IPS-11a (cell line): ENCODE data around the gene WARS2.
"Not testable (repeated sequence)": the region's sequence is repeated elsewhere in the genome, so short reads cannot be mapped to it uniquely, and the experiment has no call there.

Source experiments
- H3K4me3 ChIP-seq: one replicate; pipeline ENCODE4 v1.5.1; 2013; ENCODE audit warnings: low read depth, low read length, control low read depth

The WARS2 gene

DNA sequence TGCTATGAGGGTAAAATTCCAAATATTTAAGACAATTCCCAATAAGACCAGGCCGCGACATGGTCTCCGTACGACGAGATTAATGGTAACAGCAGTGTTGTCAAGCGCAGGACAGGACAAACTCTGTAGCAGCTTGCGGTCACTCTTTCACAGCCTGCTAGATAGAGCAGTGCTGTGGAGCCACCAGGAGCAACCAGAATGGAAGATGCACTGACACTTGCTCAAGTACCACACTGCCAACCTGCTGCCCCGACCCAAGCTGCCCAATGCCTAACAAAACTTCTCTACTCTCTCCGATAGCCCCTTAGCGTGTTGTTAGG, 636 bp downstream of the WARS2 start:
- peak overlapping the region; percentile 80 for H3K4me3 ChIP-seq

DNA sequence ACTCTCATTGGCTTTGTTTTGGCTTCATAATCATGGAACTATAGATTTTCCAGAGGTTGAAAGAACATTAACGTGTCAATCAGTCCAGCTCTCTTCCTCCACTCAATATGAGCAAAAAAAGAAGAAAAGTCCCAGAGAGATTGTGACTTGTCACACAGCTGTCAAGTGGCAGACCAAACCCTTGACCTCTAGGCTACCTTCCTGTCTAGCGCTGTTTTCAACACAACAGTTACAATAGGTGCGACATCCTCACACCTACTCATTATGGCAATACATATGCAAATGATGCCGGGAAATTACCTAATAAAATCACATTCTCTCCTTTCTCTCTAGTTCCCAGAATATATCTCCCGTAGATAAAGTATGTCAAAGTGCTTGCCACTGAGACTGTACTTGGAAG, 1.1 kb downstream of the WARS2 start:
- H3K4me3 ChIP-seq, result peak overlapping the region; percentile 80

DNA sequence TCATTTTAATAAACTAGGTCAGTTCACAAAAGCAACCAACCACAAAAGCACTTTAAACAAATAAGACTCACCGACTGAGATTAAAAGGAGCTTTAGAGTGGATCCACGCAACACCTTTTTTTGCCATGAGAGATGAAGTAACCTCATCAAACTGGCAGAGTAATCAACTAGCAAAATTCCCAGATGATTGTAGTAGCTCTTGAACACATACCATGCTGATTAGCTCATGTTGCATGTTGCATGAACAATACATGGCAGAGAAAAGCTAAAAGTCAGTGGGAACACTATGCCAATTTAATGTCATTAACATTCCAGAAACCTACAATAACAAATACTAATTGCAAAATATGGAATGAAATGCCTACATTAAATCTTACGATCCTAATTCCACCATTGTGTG, 4.1 kb downstream of the WARS2 start:
- H3K4me3 ChIP-seq, result no peak overlapping the region

DNA sequence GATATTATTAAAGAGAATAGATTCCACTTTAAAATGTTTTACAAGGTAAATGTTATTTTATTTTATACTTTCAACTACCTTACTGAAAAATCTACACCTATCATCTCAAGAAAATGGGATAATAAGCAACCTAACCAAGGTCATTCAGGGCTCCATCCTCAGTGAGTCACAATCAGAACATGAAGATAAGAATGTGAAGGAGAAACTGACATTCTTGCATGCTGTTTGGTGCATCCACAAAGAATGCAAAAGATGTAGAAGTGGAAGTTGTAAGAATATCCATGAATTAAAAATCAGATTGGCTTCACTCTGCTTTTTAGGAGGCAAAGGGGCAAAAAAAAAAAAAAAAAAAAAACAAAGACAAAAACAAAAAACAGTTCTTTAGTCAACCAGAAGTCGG, 6.5 kb downstream of the WARS2 start:
- no peak overlapping the region for H3K4me3 ChIP-seq

DNA sequence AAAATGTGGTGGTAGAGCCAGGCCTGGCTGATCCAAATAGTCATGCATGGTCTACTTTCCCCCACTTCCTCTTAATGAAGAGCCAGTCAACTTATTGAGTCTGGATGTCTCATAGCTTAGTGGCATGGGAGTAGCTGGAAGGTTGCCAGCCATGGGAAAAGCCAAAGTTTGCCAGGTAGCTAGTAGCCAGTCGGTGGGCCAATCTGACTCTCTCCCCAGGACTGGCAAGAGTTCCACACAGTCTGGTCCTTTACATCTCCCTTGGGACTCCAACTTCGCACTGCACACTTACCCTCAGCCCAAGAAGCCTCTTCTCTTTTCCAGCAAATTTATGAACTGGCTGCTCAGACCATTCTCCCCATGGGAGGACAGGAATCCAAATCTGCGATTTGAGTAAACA, 8.3 kb downstream of the WARS2 start:
- no peak overlapping the region for H3K4me3 ChIP-seq

DNA sequence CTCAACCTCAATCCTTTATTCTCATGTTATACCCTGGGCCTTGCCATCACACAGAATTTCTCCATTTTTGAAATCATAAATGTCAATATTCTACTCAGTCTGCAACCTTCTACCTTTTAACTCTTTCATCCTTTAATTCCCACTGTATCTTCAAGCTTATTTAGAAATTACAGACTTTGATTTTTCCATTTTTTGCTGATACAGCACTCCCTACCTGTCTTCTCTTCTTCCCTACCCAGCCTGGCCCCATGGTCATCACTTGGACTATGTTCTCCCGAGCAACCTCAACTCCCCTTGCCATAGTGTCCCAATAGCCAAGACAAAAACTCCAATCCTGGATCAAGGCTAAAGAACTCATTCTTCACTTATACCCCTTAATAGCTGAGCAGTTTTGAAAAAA, 14.6 kb downstream of the WARS2 start:
- H3K4me3 ChIP-seq, result no peak overlapping the region

DNA sequence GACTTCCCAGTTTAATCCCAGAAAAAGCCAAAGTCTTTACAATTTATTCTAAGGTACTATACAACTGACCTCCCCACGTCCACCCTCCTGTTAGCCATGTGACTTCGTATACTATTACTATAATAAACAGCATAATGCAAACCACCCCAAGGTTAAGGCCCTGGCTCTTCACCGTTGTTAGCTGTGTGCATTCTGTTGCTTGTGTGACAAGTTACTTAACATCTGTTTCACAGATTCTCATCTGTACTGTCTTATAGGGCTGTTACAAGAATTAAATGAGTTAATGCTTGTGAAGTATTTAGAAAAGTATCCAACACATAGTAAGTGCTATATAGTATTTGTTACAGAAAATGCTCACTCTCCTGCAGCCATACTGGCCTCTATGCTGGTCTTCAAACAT, 15.7 kb downstream of the WARS2 start:
- no peak overlapping the region for H3K4me3 ChIP-seq

DNA sequence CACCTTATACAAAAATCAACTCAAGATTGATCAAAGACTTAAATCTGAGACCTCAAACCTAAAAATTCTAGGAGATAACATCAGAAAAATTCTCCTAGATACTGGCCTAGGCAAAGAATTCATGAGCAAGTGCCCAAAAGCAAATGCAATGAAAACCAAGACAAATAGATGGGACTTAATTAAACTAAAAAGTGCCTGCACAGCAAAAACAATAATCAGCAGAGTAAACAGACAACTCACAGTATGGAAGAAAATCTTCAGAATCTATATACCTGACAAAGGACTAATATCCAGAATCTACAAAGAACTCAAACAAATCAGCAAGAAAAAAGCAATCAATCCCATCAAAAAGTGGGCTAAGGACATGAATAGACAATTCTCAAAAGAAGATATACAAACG, 18.6 kb downstream of the WARS2 start:
- not testable (repeated sequence) for H3K4me3 ChIP-seq

DNA sequence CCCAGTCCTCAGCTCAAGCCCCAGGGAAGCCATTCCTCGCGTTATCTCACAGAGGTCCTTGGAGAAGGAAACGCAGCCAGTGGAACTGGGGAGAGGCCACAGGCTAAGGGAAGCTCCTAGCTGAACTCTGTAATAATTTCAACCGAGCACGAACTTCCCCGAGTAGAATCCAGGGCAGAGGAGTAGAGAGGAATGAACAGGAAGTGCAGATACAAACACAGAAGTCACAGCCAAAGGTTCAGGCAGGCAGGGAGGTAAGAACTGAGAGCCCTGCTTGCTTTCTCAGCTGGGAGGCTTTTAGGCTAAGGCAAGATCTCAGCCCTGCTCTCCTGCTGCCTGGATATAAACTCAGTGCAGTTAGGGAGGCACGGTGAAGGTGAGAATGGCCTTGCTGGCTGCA, 23.7 kb downstream of the WARS2 start:
- H3K4me3 ChIP-seq, result no peak overlapping the region

DNA sequence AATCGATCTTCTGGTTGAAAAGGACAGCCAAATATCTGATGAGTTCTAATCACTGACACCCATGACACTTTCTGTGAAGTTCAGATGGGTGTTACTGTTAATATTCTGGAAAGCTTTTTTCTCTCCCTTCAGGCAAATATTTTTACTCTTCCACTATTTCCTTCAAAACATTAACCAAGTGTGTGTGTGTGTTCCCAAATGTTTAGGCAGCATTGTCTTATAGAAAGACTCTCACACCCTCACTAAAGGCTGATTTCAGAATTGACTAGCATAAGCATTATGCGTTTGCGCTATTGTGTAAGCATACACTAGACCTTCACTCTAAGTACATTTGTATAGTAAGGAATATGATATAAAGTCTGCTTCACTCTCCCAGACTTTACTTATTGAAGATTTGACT, 24.7 kb downstream of the WARS2 start:
- H3K4me3 ChIP-seq, result no peak overlapping the region

DNA sequence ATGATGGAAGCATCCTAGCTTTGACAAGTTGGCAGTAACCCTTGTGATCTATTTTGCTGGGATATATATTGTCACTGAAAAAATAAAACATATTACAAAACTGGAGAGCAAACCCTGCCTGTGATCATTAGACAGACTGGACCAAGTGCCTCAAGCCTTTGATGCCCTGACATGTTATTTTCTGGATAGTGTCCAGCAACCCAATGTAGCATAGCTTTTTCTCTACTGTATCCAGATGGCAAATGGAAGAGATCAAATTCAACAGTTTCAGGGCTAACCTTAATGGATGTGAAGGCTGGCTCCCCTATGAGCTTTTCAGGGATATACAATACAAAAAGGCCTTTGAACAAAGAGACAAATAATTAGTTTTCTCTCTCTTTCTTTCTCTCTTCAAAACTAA, 25.1 kb downstream of the WARS2 start:
- H3K4me3 ChIP-seq, result no peak overlapping the region

DNA sequence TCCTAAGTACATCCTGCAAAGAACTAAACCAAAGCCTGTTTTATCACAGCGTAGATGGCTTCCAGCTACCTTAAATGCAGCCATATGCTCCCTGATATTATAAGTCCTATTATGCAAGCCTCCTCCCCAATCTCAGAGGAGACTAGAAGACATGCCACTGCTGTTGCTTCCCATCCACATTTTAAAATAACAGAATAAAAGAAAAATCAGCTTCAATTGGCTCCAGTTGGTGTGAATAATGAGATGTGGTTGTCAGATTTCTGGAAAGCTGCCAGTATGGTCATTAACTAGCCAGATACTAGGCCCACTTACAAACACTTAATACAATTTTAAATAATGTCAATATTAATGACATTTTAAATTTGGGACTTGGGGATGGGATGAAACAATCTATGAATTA, 25.7 kb downstream of the WARS2 start:
- H3K4me3 ChIP-seq, result no peak overlapping the region

DNA sequence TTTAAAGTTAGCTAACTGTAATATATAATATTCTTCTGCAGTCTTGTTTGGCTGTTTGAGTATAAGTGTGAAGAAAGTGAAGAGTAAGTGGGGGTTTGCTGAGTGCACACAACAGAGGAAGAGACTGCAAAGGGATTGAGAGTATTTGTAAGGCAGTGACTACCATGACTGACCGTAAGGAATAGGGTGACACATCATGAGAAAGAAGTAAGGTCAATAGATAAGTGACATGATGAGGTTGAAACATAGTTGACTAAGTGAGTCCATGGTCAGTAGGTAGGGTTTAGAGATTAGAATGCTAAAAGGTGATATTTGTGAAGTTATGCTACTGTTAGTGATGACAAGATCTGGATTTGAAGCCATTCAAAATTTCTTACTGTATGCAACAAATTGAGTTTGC, 27.7 kb downstream of the WARS2 start:
- H3K4me3 ChIP-seq, result no peak overlapping the region

DNA sequence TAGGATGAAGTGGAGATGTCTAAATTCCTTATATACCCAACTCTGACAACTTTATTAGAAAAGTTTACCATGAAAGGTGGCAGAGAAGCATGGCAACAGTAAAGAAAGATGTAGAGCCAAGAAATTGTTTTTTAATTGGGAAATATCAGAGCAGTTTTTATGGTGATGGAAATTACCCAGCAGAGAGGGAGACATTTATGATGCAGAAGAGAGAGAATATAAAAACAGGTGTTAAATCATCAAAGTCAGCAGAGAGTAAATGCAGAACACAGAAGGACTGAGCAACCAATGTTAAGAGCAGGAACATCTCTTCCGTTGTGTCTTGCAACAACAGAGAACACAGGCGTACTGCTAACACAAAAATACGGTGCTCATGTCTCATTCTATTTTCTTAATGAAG, 28.2 kb downstream of the WARS2 start:
- no peak overlapping the region for H3K4me3 ChIP-seq

DNA sequence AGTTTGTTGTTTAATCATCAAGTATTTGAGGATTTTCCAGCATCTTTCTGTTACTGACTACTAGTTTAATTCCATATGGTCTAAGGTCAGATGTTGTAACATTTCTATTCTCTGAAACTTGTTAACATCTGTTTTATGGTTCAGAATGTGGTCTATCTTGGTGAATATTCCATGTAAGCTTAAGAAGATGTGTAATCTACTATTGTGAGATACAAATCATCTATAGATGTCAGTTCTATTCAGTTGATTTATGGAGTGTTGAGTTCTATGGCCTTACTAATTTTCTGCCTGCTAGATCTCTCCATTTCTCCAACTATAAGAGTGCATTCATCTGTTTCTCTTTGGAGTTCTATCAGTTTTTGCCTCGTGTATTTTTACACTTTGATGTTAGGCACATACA, 31.5 kb downstream of the WARS2 start:
- H3K4me3 ChIP-seq, result no peak overlapping the region

DNA sequence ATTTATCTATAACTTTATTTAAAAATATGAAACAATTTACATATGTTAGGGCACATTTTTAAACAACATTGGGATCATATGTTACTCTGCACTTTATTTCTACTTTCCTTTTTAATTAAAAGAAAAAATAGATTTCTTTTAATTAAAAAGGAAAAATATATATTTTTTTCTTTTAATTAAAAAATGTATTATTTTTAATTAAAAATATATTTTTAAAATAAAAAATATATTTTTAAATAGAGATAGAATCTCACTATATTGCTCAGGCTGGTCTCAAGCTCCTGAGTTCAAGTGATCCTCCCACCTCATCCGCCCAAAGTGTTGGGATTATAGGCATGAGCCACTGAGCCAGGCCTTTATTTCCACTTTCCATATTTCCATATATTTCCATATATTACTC, 36.7 kb downstream of the WARS2 start:
- H3K4me3 ChIP-seq, result no peak overlapping the region

DNA sequence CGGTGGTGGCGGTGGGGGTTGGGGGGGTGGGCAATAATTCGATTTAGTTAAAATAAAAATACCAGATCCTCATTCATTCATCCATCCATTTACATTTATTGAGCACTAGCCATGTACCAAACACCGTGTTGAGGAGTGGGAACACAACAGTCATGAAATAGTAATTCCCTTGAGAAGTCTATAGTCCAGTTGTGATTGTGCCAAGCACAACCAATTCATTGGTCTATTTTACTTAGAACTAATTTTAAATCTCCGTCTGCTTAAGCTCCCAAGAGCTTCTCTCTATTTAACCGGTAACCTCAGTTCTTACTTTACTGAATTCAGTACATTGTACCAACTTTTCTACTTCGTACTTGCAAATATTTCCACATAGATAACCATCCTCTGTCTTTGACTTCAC, 38.4 kb downstream of the WARS2 start:
- no peak overlapping the region for H3K4me3 ChIP-seq

DNA sequence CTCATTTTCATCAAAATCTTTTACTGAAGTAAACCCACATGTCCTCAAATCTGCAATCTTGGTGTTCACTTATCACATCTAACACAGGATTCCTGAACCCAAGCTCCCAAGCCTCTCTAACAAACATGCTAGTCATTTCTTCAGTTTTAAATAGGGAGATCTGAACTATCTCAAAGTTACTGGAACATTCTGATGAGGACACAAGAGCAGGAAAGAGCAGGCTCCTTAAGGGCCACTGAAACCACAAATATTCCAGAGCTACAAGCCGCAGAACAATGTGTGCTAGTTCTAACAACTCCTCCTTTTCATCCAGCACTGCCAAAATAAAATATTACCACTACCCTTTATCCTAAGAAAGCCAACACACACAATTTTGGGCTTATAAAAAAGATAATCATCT, 38.9 kb downstream of the WARS2 start:
- no peak overlapping the region for H3K4me3 ChIP-seq

DNA sequence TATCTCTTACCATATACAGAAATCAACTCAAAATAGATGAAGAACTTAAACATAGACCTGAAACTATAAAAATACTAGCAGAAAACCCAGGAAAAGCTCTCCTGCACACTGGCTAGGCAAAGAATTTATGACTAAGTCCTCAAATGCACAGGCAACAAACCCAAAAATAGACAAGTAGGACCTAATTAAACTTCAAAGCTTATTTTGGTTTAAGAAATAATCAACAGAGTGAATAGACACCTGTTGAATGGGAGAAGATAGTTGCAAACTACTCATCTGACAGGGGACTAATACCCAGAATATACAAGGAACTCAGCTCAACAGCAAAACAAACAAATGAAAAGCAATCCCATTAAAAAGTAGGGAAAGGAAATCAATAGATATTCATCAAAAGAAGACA, 40.7 kb downstream of the WARS2 start:
- no peak overlapping the region for H3K4me3 ChIP-seq

DNA sequence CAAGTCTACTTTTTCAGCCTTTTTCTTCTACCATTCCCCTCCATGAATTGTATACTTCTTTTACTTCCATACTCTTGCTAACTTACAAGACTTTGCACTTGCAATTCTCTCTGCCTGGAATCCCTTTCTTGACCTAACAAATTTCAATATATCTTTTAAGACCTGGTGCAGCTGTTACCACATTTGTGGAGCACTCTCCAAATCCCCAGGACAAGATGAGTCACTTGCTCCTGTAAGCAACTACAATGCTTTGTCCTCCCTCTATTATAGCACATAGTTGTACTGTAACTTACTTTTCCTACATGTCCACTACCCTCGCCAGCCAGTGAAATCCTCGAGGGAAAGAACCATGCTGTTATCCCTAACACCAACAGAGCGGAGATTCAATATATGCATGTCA, 43.1 kb downstream of the WARS2 start:
- no peak overlapping the region for H3K4me3 ChIP-seq

DNA sequence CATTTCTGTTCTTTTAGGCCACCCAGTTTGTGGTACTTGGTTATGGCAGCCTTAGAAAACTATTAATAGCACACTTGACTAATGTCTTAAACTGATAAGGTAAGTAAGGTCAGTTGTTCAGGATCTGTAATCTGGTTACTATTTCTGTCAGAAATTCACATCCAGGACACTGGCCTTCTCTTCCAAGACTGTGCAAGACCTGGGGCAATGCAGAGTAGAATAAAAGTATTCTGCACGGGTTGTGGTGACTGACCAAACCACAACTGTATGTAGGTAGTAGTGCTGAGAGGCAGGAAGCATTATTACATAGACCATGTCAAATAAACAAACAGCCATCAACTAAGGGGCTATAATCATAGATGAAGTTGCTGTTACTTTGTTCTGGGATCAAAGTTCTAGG, 46.7 kb downstream of the WARS2 start:
- H3K4me3 ChIP-seq, result no peak overlapping the region

DNA sequence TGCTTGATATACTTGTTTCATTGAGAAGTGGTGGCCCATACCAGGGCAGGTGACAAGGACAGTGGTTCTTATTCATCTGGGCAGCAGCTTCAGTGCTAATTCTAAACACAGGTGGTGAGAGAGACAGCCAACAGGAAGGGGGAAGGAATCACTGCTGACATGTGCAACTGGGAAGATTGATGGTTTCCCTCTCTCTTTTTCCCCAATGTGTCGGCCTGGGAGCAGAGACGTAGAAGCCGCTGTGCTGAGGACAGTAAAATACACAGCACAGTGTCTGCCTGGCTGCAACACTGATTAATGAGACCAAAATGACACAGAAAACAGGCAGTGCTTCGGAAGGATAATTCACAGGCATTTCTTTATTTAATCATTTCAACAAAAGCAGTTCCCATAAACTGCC, 48.8 kb downstream of the WARS2 start:
- H3K4me3 ChIP-seq, result no peak overlapping the region

DNA sequence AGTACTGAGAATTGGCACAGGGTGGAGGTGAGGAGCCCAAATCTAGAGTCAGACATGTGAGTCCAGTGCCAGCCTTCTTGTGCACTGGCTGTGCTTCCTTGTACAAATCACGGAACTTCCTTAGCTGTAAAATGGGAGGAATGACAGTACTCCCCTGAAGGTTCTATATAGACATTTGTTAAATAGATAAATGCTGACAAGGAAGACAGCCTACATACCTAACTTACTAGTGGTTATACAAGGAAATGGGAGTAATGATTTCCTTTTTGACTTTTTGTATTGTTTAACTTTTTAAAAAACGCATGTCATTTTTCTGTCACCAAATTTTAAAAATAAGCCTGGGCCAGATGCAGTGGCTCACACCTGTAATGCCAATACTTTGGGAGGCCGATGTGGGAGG, 50.2 kb downstream of the WARS2 start:
- H3K4me3 ChIP-seq, result no peak overlapping the region

DNA sequence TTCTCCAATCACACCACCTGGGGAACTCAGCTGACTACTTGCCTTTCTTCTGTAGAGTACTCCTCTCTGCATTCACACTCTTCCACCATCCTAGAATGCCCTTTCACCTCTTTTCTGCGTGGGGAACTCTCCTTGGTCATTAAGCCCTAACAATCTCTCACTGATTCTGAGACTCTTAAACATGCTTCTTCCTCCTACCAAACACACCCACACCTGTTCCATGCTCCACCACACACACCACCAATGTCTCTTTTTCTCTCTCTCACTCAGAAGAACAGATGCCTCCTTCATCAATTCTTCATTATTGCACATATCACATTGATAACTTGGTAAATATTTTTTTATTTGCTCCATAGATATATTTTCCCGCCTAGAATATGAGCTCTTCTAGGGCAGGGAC, 53.6 kb downstream of the WARS2 start:
- H3K4me3 ChIP-seq, result no peak overlapping the region
